ENCODE measurements around the gene TAS2R20.

TAS2R20 gene

DNA sequence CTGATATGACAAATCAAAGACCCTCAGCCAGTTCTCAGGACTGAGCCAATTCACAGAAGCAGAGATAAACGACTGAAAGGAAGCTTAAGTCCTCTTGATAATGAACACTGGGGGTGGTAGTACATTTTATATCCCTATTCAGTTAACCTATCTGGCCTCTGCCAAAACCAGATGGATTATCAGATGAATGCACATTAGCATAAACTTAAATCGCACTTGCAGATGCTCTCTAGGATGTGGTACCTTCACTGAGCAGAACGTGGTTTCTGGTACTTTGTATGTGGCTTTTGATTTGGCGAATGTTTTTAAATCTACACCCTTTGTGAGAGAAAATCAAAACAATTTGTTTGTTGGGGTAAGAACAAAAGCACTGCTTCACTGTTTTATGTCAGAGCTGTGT is 37.9 kb downstream of the TAS2R20 start:
- WGBS, result 98% methylated on average over 4 of the region's 4 CpGs
- H3K4me1 ChIP-seq (ENCODE audit: insufficient read depth, low read length), result no peaks in the 10 kb centered on the region
- H3K4me3 ChIP-seq (ENCODE audit: low read length), result no peak overlapping the region
- no peak overlapping the region for H3K27ac ChIP-seq (ENCODE audit: low read depth, low read length)
- no peak overlapping the region for H3K9ac ChIP-seq (ENCODE audit: low read depth, low read length)
- H3K9me3 ChIP-seq (ENCODE audit: insufficient read depth, low read depth, low read length), result peaks cover 8% of the 10 kb centered on the region; the same call in 1 of the 2 replicates
- H3K36me3 ChIP-seq (ENCODE audit: insufficient read depth, low read length), result no peaks in the 10 kb centered on the region
- H3K27me3 ChIP-seq (ENCODE audit: insufficient read depth, low read length), result no peaks in the 10 kb centered on the region

DNA sequence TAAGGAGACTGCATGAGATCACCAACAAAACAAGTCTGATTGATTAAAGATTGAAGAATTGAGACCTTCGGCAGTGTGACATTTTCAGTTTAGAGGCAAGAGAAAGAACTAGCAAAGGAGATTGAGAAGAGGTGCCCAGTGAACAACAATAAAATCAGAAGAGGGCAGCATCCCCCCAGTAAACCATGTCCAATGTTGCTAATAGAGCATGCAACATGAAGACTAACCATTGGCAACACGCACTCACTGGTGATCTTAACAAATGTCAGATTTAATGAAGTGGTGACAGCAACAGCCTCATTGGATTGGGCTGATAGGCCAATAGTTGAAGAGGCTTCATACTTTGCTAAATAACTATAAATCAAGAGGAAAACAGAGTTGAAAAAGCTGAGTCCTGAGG is 38.3 kb downstream of the TAS2R20 start:
- no peak overlapping the region for H3K4me3 ChIP-seq (ENCODE audit: low read length)
- peaks cover 9% of the 10 kb centered on the region; the same call in 1 of the 2 replicates for H3K9me3 ChIP-seq (ENCODE audit: insufficient read depth, low read depth, low read length)
- 97% methylated on average over 2 of the region's 2 CpGs for WGBS
- H3K27ac ChIP-seq (ENCODE audit: low read depth, low read length), result no peak overlapping the region
- no peak overlapping the region for H3K9ac ChIP-seq (ENCODE audit: low read depth, low read length)
- H3K27me3 ChIP-seq (ENCODE audit: insufficient read depth, low read length), result no peaks in the 10 kb centered on the region
- H3K36me3 ChIP-seq (ENCODE audit: insufficient read depth, low read length), result no peaks in the 10 kb centered on the region
- H3K4me1 ChIP-seq (ENCODE audit: insufficient read depth, low read length), result no peaks in the 10 kb centered on the region

DNA sequence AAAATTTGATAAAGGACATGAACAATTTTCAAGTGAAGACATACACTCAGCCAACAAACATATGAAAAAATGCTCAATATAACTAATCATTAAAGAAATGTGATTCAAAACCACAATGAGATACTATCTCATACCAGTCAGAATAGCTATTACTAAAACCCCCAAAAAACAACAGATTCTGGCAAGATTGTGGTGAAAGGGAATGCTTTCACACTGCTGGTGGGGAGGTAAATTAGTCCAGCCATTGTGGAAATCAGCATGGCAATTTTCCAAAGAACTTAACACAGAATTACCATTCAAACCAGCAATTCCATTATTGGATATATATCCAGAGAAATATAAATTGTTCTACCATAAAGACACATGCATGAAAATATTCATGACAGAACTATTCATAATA is 40.4 kb downstream of the TAS2R20 start:
- H3K4me3 ChIP-seq (ENCODE audit: low read length), result no peak overlapping the region
- no peak overlapping the region for H3K9ac ChIP-seq (ENCODE audit: low read depth, low read length)
- no peak overlapping the region for H3K27ac ChIP-seq (ENCODE audit: low read depth, low read length)
- H3K36me3 ChIP-seq (ENCODE audit: insufficient read depth, low read length), result no peaks in the 10 kb centered on the region
- no peaks in the 10 kb centered on the region for H3K4me1 ChIP-seq (ENCODE audit: insufficient read depth, low read length)
- peaks cover 9% of the 10 kb centered on the region; the same call in 1 of the 2 replicates for H3K9me3 ChIP-seq (ENCODE audit: insufficient read depth, low read depth, low read length)
- no peaks in the 10 kb centered on the region for H3K27me3 ChIP-seq (ENCODE audit: insufficient read depth, low read length)

- Histone ChIP-seq H3K27me3 (ENCODE audit: insufficient read depth, low read length) (no peaks in the 10 kb centered on the region), H3K36me3 (ENCODE audit: insufficient read depth, low read length) (no peaks in the 10 kb centered on the region), H3K4me3 (ENCODE audit: low read length) (no peak overlapping the region), H3K27ac (ENCODE audit: low read depth, low read length) (no peak overlapping the region), H3K4me1 (ENCODE audit: insufficient read depth, low read length) (no peaks in the 10 kb centered on the region), H3K9ac (ENCODE audit: low read depth, low read length) (no peak overlapping the region), H3K9me3 (ENCODE audit: insufficient read depth, low read depth, low read length) (peaks cover 9% of the 10 kb centered on the region; the same call in 1 of the 2 replicates)
Observed at GRCh38 chr12:10956085-10956484, 42.0 kb downstream of the TAS2R20 start.

DNA sequence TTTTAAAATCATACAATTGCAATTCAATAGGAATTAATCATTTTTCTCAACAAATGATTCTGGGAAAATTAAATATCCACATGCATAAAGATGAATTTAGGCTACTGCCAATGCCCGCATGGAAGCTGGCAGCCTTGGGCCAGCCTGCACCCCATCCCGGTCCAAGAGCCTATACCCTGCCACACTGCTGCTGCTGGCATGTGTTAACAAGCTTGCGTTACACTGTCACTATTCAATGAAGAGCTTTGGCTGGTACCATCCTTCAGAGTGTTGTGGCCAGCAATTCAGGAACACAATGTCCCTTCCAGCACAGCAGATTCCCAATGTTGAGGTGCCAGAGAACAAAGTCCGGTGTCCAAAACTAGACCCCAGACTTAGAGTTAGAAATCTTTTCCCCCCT is 45.5 kb downstream of the TAS2R20 start:
- WGBS, result 93% methylated on average over 4 of the region's 4 CpGs
- Histone ChIP-seq H3K27ac (ENCODE audit: low read depth, low read length) (no peak overlapping the region), H3K4me3 (ENCODE audit: low read length) (no peak overlapping the region), H3K27me3 (ENCODE audit: insufficient read depth, low read length) (no peaks in the 10 kb centered on the region), H3K9ac (ENCODE audit: low read depth, low read length) (no peak overlapping the region), H3K4me1 (ENCODE audit: insufficient read depth, low read length) (no peaks in the 10 kb centered on the region), H3K36me3 (ENCODE audit: insufficient read depth, low read length) (peaks cover 7% of the 10 kb centered on the region), H3K9me3 (ENCODE audit: insufficient read depth, low read depth, low read length) (peaks cover 25% of the 10 kb centered on the region)
